WTC11 (cell line): Measurements from ENCODE around the gene PNPLA8.

Experiments
- MAX ChIP-seq: sonication (generic); formaldehyde crosslinking; IDR thresholded peaks from 2 replicates; pipeline ENCODE4 v1.8.0; 2022; ENCODE audit warnings: mild to moderate bottlenecking, missing genetic modification reagents
- ZNF232 ChIP-seq: sonication (generic); formaldehyde crosslinking; IDR thresholded peaks from 2 replicates; pipeline ENCODE4 v1.8.0; 2022; ENCODE audit warnings: mild to moderate bottlenecking, missing genetic modification reagents
- TF ChIP-seq, protein P1 (sequence below): sonication (generic); formaldehyde crosslinking; IDR thresholded peaks from 2 replicates; pipeline ENCODE4 v1.8.0; 2022; ENCODE audit warnings: mild to moderate bottlenecking, missing genetic modification reagents

GRCh38 chr7:108479751-108480150 is 46.2 kb downstream of the PNPLA8 start:
- TF ChIP-seq ZNF232, result no peak
- TF ChIP-seq, protein P1, sequence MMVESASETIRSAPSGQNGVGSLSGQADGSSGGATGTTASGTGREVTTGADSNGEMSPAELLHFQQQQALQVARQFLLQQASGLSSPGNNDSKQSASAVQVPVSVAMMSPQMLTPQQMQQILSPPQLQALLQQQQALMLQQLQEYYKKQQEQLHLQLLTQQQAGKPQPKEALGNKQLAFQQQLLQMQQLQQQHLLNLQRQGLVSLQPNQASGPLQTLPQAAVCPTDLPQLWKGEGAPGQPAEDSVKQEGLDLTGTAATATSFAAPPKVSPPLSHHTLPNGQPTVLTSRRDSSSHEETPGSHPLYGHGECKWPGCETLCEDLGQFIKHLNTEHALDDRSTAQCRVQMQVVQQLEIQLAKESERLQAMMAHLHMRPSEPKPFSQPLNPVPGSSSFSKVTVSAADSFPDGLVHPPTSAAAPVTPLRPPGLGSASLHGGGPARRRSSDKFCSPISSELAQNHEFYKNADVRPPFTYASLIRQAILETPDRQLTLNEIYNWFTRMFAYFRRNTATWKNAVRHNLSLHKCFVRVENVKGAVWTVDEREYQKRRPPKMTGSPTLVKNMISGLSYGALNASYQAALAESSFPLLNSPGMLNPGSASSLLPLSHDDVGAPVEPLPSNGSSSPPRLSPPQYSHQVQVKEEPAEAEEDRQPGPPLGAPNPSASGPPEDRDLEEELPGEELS, result no peak
- no peak for TF ChIP-seq MAX (CRISPR knock-in tag)
